ENCODE data around the gene KCNT2. TPM values are rescaled to one million over a fixed set of nuclear protein-coding genes. Genes with fewer than 3 reads are reported as not detected.

The KCNT2 gene
- total and polyA plus RNA-seq, 9 of the 15 experiments (the other 6 are each of a cell fraction or from before 2014, with no cell fraction given): 0.13 to 0.73 (median 0.28) TPM

DNA sequence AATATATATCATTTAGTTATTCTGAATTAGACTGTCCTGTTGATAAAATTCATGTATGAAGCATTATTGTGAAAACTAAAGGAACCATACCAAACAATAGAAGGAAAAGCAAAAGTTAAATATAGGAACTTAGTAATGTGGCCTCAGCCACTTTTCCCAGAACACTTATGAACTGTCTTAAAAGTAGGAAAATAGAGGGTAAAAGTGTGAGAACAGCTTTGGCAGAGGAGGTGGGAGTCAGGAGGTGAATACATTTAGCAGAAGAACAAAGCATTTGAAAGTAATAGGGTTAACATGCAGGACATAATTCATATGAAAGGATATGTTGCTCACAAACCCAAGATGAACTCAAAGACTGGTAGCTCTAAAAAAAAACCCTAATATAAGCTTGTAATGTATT, 121.9 kb downstream of the KCNT2 start:
- H3K27ac ChIP-seq (ENCODE audit: extremely low read depth, low read depth, low read length): no peak overlapping the region
- BruUV-seq (replicated peaks): no TSS peak
- no peak overlapping the region for H3K9ac ChIP-seq (ENCODE audit: insufficient read depth in 1 of 2, low read depth in 2 of 2, low read length in 2 of 2)
- intact Hi-C loops (cut with micrococcal nuclease) (no loop called here), in situ Hi-C loops (cut with MboI) (no loop called here)
- no peaks in the 10 kb centered on the region for H3K9me1 ChIP-seq (ENCODE audit: control insufficient read depth, insufficient read depth, low read length)
- no peaks in the 10 kb centered on the region for H3K4me1 ChIP-seq (replicated peaks in 1 of 2; ENCODE audit: control insufficient read depth in 2 of 2, insufficient read depth in 2 of 2, low read length in 2 of 2)
- no peaks in the 10 kb centered on the region for H3K36me3 ChIP-seq (ENCODE audit: control insufficient read depth, insufficient read depth, low read length)
- no peak overlapping the region; the same call in 1 of the 2 replicates for H2AFZ ChIP-seq (ENCODE audit: low read depth, low read length)
- H3K9me3 ChIP-seq (replicated peaks; ENCODE audit: control insufficient read depth, insufficient read depth, low read depth, low read length): no peaks in the 10 kb centered on the region
- H3K27me3 ChIP-seq (ENCODE audit: control insufficient read depth in 2 of 2, insufficient read depth in 2 of 2, low read length in 2 of 2): no peaks in the 10 kb centered on the region
- DNase-seq (ENCODE audit: extremely low read depth in 1 of 4, low spot score in 3 of 4) (no peak), FAIRE-seq (no peak), ATAC-seq (no peak)
- CTCF ChIA-PET (ENCODE audit: low intra/inter-chr PET ratio): no interaction called here
- TF ChIP-seq FOXJ2 (tag; IDR thresholded peaks at IDR 0.05) (no peak), NELFE (IDR thresholded peaks at IDR 0.05; ENCODE audit: insufficient read depth, insufficient read length) (no peak), RBM39 (optimal IDR thresholded peaks at IDR 0.05; ENCODE audit: low read depth, low read length) (no peak), ZNF134 (CRISPR knock-in tag; conservative IDR thresholded peaks at IDR 0.05) (no peak), ZNF12 (CRISPR knock-in tag; IDR thresholded peaks at IDR 0.05) (no peak), BRD9 (IDR thresholded peaks at IDR 0.05; ENCODE audit: low read depth, partially characterized antibody) (no peak), MAFG (tag; conservative IDR thresholded peaks at IDR 0.05) (no peak), EWSR1 (IDR thresholded peaks at IDR 0.05; ENCODE audit: borderline replicate concordance, low read depth, partially characterized antibody) (no peak), TAF7 (tag; IDR thresholded peaks at IDR 0.05) (no peak), ERF (CRISPR knock-in tag; IDR thresholded peaks at IDR 0.05) (no peak), PHB2 (IDR thresholded peaks at IDR 0.05; ENCODE audit: low read depth) (no peak), SUPT5H (IDR thresholded peaks at IDR 0.05) (no peak), CBX5 (IDR thresholded peaks at IDR 0.05; ENCODE audit: borderline replicate concordance, low read depth) (no peak)
- TF ChIP-seq, protein P1, sequence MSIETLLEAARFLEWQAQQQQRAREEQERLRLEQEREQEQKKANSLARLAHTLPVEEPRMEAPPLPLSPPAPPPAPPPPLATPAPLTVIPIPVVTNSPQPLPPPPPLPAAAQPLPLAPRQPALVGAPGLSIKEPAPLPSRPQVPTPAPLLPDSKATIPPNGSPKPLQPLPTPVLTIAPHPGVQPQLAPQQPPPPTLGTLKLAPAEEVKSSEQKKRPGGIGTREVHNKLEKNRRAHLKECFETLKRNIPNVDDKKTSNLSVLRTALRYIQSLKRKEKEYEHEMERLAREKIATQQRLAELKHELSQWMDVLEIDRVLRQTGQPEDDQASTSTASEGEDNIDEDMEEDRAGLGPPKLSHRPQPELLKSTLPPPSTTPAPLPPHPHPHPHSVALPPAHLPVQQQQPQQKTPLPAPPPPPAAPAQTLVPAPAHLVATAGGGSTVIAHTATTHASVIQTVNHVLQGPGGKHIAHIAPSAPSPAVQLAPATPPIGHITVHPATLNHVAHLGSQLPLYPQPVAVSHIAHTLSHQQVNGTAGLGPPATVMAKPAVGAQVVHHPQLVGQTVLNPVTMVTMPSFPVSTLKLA (conservative IDR thresholded peaks at IDR 0.05): no peak
- TF ChIP-seq, protein P2, sequence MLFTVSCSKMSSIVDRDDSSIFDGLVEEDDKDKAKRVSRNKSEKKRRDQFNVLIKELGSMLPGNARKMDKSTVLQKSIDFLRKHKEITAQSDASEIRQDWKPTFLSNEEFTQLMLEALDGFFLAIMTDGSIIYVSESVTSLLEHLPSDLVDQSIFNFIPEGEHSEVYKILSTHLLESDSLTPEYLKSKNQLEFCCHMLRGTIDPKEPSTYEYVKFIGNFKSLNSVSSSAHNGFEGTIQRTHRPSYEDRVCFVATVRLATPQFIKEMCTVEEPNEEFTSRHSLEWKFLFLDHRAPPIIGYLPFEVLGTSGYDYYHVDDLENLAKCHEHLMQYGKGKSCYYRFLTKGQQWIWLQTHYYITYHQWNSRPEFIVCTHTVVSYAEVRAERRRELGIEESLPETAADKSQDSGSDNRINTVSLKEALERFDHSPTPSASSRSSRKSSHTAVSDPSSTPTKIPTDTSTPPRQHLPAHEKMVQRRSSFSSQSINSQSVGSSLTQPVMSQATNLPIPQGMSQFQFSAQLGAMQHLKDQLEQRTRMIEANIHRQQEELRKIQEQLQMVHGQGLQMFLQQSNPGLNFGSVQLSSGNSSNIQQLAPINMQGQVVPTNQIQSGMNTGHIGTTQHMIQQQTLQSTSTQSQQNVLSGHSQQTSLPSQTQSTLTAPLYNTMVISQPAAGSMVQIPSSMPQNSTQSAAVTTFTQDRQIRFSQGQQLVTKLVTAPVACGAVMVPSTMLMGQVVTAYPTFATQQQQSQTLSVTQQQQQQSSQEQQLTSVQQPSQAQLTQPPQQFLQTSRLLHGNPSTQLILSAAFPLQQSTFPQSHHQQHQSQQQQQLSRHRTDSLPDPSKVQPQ (CRISPR knock-in tag; IDR thresholded peaks at IDR 0.05; ENCODE audit: borderline replicate concordance): no peak
- TF ChIP-seq, protein P3, sequence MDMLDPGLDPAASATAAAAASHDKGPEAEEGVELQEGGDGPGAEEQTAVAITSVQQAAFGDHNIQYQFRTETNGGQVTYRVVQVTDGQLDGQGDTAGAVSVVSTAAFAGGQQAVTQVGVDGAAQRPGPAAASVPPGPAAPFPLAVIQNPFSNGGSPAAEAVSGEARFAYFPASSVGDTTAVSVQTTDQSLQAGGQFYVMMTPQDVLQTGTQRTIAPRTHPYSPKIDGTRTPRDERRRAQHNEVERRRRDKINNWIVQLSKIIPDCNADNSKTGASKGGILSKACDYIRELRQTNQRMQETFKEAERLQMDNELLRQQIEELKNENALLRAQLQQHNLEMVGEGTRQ (CRISPR knock-in tag; IDR thresholded peaks at IDR 0.05): no peak
- H3K4me2 ChIP-seq (ENCODE audit: insufficient read depth, low read length): no peak overlapping the region
- no peak overlapping the region for H3K4me3 ChIP-seq
- H3K79me2 ChIP-seq (ENCODE audit: control insufficient read depth, insufficient read depth, low read length): no peaks in the 10 kb centered on the region
- no peaks in the 10 kb centered on the region for H4K20me1 ChIP-seq (replicated peaks; ENCODE audit: control insufficient read depth, insufficient read depth, low read length)
- POLR2A ChIA-PET: no interaction called here
